SU-DHL-6 (cell line): ENCODE results near the gene GABPB1.

Experiments used
- EZH2phosphoT487 ChIP-seq: fragments of 200-600 bp; sonication (generic), shearing (Covaris generic); conservative IDR thresholded peaks from 2 replicates; pipeline ENCODE4 v1.6.1; 2018; ENCODE audit warnings: mild to moderate bottlenecking, antibody characterized with exemption, low read length, moderate library complexity, mixed read lengths
- TF ChIP-seq, protein P1 (sequence below): fragments of 200-600 bp; sonication (generic); IDR thresholded peaks from one replicate; pipeline ENCODE4 v1.5.1; 2017; ENCODE audit warnings: antibody characterized with exemption, mild to moderate bottlenecking, low read length, moderate library complexity; ENCODE audit not compliant: insufficient read depth, poor library complexity, severe bottlenecking

DNA sequence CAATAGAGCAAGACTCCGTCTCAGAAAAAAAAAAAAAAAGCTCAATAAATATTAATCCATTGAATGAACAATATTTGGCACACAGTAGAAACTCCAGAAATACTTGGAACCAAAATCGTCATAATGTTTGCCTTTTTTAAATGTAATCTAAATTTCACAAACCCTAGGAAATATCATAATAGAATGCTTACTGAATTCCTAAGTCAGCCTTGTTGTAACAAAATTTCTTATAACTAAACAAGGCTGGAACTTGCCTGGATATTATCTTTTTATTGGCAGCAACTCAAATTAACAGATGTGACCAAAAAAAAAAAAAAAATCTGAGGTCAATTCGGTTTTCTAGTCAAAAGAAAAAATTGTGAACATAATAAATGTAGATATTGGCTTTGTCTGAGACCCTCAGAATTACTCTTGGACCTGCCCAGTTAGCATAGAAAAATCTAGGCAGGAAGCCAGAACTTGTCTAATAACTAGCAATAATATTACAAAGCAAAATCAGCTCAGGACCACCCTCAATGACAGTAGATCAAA lies 33.3 kb downstream of the GABPB1 start:
- TF ChIP-seq, protein P1, sequence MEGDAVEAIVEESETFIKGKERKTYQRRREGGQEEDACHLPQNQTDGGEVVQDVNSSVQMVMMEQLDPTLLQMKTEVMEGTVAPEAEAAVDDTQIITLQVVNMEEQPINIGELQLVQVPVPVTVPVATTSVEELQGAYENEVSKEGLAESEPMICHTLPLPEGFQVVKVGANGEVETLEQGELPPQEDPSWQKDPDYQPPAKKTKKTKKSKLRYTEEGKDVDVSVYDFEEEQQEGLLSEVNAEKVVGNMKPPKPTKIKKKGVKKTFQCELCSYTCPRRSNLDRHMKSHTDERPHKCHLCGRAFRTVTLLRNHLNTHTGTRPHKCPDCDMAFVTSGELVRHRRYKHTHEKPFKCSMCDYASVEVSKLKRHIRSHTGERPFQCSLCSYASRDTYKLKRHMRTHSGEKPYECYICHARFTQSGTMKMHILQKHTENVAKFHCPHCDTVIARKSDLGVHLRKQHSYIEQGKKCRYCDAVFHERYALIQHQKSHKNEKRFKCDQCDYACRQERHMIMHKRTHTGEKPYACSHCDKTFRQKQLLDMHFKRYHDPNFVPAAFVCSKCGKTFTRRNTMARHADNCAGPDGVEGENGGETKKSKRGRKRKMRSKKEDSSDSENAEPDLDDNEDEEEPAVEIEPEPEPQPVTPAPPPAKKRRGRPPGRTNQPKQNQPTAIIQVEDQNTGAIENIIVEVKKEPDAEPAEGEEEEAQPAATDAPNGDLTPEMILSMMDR: no peak
- no peak for TF ChIP-seq EZH2phosphoT487
